ENCODE measurements around the gene ST8SIA4.
A peak's percentile ranks its signal among the peaks of the same experiment; 100 is the strongest.

Gene ST8SIA4

DNA sequence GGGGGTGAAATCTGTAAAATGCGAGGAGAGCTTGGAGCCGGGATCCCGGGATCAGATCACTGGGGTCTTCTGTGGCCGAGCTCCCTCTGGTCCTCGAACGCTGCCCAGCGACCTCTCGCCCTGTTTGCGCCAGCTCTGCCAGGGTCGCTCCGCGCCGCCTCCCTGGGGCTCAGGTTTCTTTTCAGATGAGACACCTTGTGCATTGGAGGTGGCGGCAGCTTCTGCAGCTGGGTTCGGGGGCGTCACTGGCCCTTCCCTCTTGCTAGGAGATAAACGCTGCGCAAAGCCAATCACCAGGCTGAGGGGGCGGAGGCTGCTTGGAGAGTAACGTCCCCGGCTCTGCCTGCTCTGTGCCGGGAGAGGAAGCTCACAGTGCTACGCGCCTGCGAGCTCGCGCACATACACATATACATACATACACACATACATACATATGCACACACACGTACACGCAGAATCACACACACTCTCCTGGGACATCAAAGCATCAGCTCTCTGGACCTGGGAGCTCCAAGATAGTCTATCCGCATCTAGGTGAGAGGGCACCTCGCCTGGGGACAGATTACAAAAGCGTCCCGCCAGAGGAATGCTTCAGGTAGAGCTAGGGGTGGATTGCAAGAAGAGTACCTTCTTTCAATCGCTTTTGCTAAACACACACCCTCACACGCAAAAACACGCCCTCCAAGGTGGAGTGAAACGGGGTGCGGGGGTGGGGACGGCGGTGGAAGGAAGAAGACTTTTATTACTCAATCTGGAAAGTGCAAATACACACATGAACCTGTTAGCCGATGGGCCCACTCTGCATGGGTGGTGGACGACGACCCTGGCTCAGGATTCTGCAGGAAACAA lies at the start of gene ST8SIA4:
Gene ST8SIA4 (minus strand): TSS at position 244 of the 849 bp plus-strand sequence. CDS start 327 bp downstream, outside the sequence.
- DNase-seq: peak; percentile 93

DNA sequence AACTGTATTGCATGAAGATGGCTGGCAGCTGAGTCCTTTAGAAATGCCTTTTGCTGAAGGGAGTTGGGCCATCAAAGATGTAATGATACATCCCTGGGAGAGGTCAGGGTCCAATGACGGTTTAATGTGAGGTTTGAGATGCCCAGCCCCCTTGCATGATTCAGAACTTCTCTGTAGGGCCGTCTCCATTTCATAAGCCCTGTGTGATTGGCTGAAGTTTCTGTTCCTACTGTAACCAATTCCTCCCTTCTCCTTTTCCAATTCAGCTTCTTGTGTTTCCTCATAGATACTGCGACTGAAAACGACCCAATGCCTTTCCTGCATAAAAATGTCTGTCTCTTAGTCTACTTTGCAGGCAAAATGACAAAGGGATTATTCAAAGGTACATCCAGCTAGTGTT lies 47.9 kb upstream of the ST8SIA4 start:
- peak; percentile 81 for DNase-seq

DNA sequence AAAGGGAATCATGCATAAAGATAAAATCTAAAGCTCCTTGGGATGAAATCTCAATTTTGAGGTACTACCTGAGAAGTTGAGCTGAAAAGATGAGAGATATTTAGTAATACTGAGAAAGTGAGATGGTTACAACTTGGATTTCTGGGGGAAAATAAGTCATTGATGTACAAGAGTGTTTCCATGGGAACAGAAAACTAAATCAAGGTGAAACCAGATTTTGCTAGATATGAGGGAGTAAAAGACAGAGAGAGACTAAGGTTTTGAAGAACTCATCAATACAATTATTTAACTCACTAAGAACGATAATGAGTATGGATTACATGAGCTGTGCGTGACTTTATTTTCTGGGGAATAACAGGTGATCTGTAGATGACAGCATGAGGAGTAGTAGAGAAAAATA lies 10.2 kb upstream of the ST8SIA4 start:
- no peak for DNase-seq

DNA sequence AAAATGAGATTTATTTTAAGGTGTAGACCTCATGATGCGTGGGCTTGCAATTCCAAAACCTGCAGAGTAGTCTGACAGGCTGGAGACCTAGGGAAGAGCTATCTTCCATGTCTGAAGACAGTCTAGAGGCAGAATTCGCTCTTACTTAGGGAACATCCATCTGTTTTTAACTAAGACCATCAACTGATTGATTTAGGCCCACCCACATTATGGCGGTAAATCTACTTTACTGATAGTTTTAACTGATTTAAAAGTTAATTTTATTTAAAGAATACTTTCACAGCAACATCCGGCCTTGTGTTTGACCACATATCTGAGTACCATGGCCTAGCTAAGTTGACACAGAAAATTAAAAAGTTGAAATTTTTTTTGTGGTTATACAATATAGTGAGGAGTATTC lies 6.0 kb upstream of the ST8SIA4 start:
- no peak for DNase-seq

GRCh38 chr5:100905259-100905914 lies 2.3 kb upstream of the ST8SIA4 start:
- DNase-seq: no peak

GRCh38 chr5:100904259-100904861 lies 1.3 kb upstream of the ST8SIA4 start:
- DNase-seq: peak; percentile 35

DNA sequence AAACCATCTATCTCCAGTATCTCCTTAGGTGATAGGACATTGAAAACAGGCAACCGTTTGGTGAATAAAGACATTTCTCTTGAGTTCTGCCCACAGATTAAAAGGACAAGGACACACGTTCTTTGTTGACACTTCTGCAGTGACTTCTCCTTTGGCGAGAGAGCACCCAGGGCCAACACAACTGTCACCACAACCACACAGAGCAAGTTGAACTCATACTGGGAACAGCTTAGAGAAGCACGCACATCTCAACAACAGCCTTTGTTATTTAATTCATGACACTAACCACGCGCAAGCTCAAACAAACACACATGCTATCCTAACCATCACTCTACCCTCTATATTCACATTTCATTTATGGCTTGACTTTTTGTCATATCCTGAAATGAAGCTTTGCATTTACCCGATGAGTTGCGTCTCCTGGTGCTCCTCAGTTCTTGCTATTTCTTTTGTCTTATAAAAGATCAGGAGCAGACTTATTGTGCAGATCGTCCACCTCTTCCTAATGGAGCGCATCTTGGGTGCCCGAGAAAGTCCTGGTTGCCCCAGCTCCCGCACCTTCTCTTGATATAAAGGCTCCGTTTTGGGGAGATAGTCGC lies 543 bp downstream of the ST8SIA4 start:
- DNase-seq: peak; percentile 69

DNA sequence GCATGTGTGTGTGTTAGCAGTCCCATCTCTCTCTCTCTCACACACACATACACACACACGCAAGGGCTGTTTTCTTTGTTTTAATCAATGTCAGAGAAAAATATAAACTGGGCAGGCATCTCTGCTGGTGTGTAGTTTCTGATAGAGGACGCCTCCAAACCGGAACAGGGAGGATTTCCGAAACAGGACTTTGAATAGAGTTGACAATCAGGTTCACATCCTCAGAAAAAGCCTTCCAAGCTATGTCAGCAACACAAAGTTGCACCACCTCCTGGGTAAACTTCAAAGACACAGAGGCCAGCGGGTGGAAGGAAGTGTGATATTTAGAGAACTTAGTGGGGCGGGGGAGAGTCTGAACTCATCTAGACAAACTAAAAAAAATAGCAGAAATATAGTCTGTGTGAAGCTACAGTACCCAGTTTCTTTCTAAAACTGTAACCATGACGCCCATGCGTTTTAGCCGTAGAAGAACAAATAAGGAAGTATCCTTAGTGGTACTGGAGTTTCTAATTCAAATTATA lies 1.2 kb downstream of the ST8SIA4 start:
- peak; percentile 83 for DNase-seq

GRCh38 chr5:100900796-100901781 lies 2.0 kb downstream of the ST8SIA4 start:
- DNase-seq: peak; percentile 95

GRCh38 chr5:100900142-100900795 lies 2.8 kb downstream of the ST8SIA4 start:
- DNase-seq: peak; percentile 95

DNA sequence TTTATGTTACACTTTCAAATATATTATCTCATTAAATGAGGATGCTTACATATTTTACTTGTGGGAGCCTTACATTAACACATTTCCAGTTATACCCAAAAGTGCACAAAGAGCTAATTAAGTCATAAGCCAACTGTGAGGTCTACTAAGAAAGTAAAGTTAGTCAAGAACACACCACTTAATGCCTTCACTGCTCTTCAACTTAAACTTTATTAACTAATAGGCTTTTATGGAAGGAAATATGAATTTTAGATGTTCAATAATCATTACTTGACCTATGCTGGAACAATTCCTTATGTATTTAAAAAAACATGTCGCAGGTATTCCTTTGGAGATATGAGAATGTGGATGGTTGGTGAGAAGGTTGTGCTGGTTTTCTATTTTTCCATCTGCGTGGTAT lies 3.4 kb downstream of the ST8SIA4 start:
- DNase-seq: peak; percentile 57

DNA sequence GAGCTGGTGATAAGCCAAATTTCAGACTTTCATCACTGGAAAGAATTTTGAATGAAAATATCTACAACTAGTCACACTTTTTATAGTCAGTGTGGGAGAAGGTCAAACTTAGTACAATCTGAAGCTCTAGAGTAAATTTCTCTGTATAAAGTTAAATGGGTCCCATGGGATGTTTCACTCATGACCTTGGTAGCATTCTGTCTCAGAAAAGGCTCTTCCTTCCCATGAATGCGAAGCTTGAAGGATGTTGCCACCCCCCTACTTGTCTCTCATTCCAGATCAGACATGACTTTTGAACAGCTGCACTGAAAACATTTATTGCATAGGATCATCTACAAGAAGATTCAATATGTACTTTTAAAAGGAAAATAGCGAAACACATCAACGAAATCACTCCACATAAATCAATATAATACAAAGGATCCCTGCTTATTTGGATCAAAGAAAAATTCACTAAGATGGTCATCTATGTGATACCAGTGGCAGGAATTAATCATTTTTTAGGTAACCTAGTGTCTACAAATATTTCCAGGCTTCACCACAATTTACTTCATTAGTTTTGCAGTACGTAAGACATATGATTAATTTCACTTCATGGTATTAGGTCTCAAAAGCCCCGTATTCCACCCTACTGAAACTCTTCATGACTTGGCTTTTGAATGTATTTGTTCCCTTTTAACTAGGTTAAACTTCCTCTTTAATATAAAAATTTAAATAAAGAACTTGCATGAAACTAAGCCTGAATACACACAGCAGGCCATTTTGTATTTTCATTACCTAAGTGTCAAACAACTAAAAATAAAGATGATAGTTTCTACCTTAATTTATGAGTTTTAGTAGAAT lies 4.4 kb downstream of the ST8SIA4 start:
- DNase-seq: peak; percentile 27

DNA sequence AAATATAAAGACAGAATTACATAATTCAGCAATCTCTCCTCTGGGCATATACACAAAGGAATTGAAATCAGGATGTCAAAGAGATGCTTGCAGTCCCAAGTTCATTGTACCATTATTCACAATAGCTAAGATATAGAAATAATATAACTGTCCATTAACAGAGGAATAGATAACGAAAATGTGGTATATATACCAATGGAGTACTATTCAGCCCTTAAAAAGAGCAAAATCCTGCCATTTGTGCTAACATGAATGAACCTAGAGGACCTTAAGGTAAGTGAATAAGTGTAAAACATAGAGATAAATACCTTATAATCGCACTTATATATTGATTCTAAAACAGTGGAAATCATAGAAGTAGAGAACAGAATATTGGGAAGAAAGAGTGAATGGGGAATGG lies 7.0 kb downstream of the ST8SIA4 start:
- no peak for DNase-seq

DNA sequence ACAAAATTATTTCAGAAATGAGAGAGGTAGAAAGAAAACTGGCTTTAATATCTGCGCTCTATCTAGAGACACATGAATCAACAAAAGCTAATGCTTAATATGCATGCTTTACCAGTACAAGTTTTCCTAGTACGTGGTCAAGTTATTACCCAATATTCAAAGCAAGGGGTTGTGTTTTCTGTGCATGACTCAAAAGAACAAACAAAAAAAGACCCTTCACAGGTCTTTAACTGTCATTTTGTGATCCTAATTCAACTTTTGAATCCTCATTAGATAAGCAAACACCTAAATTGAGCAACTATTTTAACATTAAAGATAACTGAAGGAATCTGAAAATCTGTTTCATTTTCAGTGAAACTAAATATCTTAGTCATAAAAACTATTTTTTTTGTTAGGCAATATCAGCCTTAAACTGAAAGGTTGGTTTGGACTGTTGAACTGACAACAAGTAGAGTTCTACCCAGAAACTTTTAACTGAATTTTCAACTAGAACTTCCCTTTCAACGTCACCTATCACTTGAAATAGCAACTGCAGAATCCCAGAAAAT lies 12.5 kb downstream of the ST8SIA4 start:
- peak; percentile 87 for DNase-seq

GRCh38 chr5:100889896-100890295 lies 13.2 kb downstream of the ST8SIA4 start:
- peak; percentile 69 for DNase-seq

GRCh38 chr5:100889165-100889743 lies 13.8 kb downstream of the ST8SIA4 start:
- peak; percentile 69 for DNase-seq

GRCh38 chr5:100877274-100877673 lies 25.8 kb downstream of the ST8SIA4 start:
- no peak for DNase-seq

DNA sequence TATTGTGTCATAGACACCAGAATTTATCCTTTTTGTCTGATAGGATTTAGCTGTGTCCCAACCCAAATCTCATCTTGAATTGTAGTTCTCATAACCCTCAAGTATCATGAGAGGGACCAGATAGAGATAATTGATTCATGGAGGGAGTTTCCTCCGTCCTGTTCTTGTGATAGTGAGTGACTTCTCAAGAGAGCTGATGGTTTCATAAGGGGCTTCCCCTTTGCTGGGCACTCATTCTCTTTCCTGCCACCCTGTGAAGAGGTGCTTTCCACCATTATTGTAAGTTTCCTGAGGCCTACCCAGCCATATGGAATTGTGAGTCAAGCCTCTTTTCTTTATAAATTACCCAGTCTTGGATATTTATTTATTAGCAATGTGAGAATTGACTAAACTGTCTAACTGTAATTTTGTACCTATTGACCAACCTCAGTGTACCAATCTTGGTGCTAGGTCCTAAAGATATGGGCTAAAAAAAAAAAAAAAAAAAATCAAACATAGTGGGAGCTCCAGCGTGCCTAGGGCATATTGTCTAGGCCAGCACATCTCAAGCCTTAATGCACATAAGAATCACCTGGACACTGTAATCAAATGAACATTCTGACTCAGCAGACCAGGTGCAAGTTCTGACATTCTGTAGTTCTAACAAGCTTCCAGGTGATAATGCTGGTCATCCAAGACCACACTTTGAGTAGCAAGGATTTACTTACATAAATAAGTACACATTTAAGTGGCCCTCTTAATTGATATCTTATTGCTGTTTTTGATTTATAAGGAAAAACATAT lies 30.5 kb downstream of the ST8SIA4 start:
- DNase-seq: no peak

GRCh38 chr5:100867039-100867562 lies 36.0 kb downstream of the ST8SIA4 start:
- DNase-seq: no peak

All from OCI-M1 (cell line).